CD4-positive, alpha-beta T cell treated with Interferon gamma for 1 hour (primary cell): Measurements from ENCODE around the gene CLCN3.
"Not testable (repeated sequence)": the region's sequence is repeated elsewhere in the genome, so short reads cannot be mapped to it uniquely, and the experiment has no call there.

Experiments
- DNase-seq: peaks from one replicate; pipeline ENCODE4 v3.0.0-alpha.2; 2020

The CLCN3 gene

GRCh38 chr4:169720529-169720928, 100.2 kb downstream of the CLCN3 start:
- DNase-seq = no peak

DNA sequence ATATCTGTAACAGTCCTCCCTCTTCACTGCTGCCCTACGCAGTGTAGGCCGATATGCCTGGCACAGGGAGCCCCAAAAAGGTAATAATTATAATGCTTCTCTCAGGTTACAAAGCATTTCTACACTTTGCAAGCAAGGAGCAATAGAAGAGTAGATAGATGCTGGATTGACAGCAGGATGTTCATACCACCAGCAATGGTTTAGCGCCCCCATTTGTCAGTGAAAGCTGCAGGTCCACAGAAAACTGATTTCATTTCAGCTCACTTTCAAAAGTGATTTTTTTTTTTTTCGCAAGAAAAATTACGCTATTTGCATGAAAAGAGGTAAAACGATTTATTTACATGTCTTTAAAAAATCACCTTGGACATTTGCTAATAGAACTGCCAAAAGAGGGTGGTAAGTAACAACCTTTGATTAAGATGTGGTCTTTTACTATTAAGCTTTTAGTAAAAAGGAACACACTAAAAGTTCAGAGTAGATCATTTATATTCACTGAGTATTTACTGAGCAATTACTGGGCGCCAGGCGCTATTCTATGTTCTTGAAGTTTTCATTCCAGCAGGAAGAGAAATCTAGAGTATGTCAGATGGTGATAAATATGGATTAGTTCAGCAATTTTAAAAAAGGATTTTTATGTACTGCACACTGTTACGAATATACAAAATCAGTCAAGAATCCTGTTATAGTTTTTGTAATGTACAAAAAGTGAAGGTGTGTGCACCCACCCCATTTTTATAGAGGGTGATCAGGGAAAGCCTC, 103.0 kb downstream of the CLCN3 start:
- DNase-seq = no peak

GRCh38 chr4:169724260-169724659, 103.9 kb downstream of the CLCN3 start:
- DNase-seq = no peak

DNA sequence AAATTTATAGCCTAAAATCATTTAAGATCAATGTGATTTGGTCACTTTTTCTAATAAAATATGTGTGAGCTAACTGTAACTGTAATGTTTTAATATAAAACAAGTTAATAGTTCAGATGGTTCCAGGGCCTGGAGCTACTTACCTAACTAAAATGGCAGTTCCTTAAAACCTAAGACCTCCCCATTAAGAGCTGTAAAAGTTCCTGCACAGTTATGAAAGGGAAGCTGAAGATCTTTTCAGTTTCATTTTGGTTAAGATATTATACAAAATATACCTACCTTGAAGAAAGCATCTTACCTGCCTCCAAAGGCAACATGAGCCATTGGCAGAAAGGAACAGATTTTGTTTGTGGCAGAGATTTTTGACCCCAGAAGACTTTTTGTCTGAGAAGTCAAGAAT, 107.2 kb downstream of the CLCN3 start:
- no peak for DNase-seq

- DNase-seq = no peak
These were observed 110.2 kb downstream of the CLCN3 start for GRCh38 chr4:169730564-169730963.

DNA sequence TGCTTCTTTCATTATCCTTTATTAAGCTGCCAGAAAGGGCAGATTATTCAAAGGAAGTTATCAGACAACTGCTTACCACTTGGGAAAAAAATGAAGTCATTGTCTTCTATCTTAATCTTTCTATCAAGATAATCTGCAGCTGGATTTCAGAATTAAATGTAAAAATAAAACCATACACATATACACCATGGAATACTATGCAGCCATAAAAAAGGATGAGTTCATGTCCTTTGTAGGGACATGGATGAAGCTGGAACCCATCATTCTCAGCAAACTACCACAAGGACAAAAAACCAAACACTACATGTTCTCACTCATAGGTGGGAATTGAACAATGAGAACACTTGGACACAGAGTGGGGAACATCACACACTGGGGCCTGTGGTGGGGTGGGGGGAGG, 118.2 kb downstream of the CLCN3 start:
- not testable (repeated sequence) for DNase-seq

GRCh38 chr4:169741569-169741968, 121.2 kb downstream of the CLCN3 start:
- no peak for DNase-seq

DNA sequence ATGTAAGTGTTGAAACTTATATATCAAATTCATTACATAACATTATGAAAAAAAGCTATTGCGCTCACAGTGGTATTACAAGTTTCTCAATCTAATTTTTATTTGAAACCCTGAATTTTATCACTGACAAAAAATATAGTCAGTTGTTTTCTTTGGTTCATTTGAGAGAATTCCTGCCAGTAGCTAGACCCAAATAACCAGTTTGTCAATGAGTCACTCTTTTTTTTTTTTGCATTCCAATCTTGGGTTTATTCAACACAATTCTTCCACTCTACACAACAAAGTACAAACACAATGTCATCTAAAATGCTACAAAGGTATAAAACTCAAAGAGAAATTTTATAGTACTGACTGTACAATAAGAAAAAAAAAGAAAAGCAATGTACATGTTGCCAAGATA, 124.2 kb downstream of the CLCN3 start:
- no peak for DNase-seq

- DNase-seq = no peak
These were observed 124.9 kb downstream of the CLCN3 start for GRCh38 chr4:169745291-169745690.

DNA sequence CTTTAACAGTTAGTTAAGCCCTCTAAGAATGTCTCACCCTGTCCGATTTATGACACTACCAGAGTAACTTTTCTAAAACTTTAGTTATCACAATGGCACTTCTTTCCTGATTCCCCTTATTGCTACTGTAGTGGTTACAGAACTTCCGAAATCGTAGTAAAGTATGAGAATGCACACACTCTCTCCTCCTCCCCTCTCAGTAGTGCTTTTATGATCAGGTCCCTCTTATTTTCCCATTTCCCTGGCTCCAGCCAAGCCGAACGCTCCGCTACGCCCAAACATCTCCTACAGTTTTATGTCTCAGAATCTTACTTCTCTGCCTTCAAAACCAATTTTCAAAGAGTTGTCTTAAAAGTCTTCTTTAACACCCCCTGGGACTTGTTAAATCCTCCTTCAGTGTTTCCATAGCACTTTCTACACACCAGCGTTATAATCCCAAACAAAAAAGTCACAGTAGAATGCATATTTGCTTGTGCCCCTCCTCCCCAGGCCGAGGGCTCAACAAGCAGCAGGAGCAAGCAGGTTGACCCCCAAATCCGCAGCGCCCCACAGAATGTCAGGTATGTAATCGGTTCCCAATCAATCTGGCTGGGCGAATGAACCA, 136.7 kb downstream of the CLCN3 start:
- no peak for DNase-seq

GRCh38 chr4:169757575-169758184, 137.3 kb downstream of the CLCN3 start, which contains the start of gene HPF1:
Gene HPF1 (minus strand): TSS chr4:169757944. CDS start chr4:169757877, 67 bp downstream.
- peak; percentile 89 for DNase-seq

DNA sequence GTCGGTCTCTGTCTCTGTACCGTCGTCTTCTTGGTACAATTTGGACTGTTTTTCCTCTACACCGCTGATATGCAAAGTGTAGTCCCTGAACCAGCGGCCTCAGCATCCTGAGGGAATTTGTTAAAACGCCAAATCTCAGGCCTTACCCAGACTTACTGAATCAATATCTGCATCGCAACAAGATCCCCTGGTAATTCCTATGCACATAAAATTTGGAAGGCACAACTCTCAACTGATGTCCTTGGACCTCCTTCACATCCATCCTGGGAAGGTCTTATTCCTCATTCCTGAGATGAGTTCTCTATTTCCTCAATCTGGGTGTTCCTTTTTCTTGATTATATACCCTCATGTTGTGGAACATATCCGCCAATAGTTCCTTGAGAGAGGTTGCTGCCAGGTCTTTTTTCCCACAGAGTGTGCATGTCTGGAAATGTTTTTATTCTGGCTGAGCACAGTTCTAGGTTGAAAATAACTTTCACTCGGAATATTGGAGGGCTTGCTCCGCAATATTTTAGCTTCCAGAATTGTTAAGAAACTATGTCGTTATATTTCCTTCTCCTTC, 138.1 kb downstream of the CLCN3 start:
- no peak for DNase-seq

GRCh38 chr4:169761846-169762245, 141.5 kb downstream of the CLCN3 start:
- DNase-seq = no peak

DNA sequence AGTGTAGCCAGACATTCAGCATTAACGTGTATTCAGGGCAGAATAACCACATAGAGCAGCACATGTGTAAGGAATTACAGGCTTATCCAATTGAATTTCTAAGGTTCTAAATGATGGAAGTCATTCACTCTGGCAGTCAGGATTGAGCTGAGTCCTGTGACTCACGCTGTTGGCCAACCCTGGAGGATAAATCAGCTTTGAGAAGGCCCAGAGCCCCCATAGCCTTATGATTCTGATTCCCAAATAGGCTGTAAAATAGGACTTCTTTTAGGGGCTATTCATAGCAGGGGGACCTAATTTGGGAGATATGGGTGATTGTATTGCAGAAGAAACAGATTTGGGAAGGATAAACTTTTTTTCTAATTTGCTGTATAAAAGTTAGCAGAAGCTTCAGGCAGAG, 145.5 kb downstream of the CLCN3 start:
- DNase-seq = no peak

- no peak for DNase-seq
These were observed 146.4 kb downstream of the CLCN3 start for GRCh38 chr4:169766741-169767140.

- no peak for DNase-seq
These were observed 148.0 kb downstream of the CLCN3 start for GRCh38 chr4:169768385-169768784.

GRCh38 chr4:169770416-169770815, 150.0 kb downstream of the CLCN3 start:
- DNase-seq = no peak

DNA sequence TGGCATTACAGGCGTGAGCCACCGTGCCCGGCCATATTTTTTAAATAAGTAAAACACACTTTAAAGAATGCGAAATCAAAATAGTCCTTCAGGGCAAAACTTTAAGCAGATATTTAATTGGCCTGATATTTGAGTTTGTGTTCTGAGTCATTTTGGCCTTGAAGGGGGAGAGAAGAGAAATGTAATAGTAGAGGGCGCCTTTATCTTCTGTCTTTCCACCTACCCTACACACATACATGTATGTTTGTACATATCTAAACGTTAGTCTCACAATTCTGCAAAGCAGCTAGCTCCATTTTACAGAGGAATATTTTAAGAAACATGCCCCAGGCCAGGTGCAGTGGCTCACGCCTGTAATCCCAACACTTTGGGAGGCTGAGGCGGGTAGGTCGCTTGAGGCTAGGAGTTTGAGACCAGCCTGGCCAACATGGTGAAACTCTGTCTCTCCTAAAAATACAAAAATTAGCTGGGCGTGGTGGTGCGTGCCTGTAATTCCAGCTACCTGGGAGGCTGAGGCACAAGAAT, 151.2 kb downstream of the CLCN3 start:
- not testable (repeated sequence) for DNase-seq
